Measurements from ENCODE around the gene SESN1.

SESN1 gene

GRCh38 chr6:109060571-109060970 is 34.1 kb downstream of the SESN1 start:
- DNase-seq (ENCODE audit: low spot score): no peak

- no peak for DNase-seq (ENCODE audit: low spot score)
Observed at GRCh38 chr6:109059571-109060021, 35.0 kb downstream of the SESN1 start.

GRCh38 chr6:109059153-109059552 is 35.5 kb downstream of the SESN1 start:
- no peak for DNase-seq (ENCODE audit: low spot score)

- no peak for DNase-seq (ENCODE audit: low spot score)
Observed at GRCh38 chr6:109058620-109059019, 36.0 kb downstream of the SESN1 start.

- DNase-seq (ENCODE audit: low spot score): no peak
Observed at GRCh38 chr6:109056661-109057060, 38.0 kb downstream of the SESN1 start.

GRCh38 chr6:109055771-109056235 is 38.8 kb downstream of the SESN1 start:
- DNase-seq (ENCODE audit: low spot score): peak; percentile 41

GRCh38 chr6:109053336-109053735 is 41.3 kb downstream of the SESN1 start:
- DNase-seq (ENCODE audit: low spot score): no peak

GRCh38 chr6:109052852-109053251 is 41.8 kb downstream of the SESN1 start:
- no peak for DNase-seq (ENCODE audit: low spot score)

GRCh38 chr6:109052018-109052651 is 42.5 kb downstream of the SESN1 start:
- DNase-seq (ENCODE audit: low spot score): no peak

GRCh38 chr6:109051301-109052017 is 43.2 kb downstream of the SESN1 start:
- no peak for DNase-seq (ENCODE audit: low spot score)

GRCh38 chr6:109050447-109051102 is 44.1 kb downstream of the SESN1 start:
- no peak for DNase-seq (ENCODE audit: low spot score)

GRCh38 chr6:109050012-109050411 is 44.6 kb downstream of the SESN1 start:
- DNase-seq (ENCODE audit: low spot score): no peak

GRCh38 chr6:109048670-109049415 is 45.8 kb downstream of the SESN1 start:
- DNase-seq (ENCODE audit: low spot score): no peak

GRCh38 chr6:109048176-109048575 is 46.5 kb downstream of the SESN1 start:
- DNase-seq (ENCODE audit: low spot score): no peak

GRCh38 chr6:109045493-109045892 is 49.2 kb downstream of the SESN1 start:
- DNase-seq (ENCODE audit: low spot score): no peak

GRCh38 chr6:109039795-109040194 is 54.9 kb downstream of the SESN1 start:
- no peak for DNase-seq (ENCODE audit: low spot score)

GRCh38 chr6:109038837-109039398 is 55.7 kb downstream of the SESN1 start:
- DNase-seq (ENCODE audit: low spot score): no peak

- no peak for DNase-seq (ENCODE audit: low spot score)
Observed at GRCh38 chr6:109036574-109037294, 57.9 kb downstream of the SESN1 start.

- DNase-seq (ENCODE audit: low spot score): peak; percentile 17
Observed at GRCh38 chr6:109034526-109034925, 60.1 kb downstream of the SESN1 start.

- DNase-seq (ENCODE audit: low spot score): no peak
Observed at GRCh38 chr6:109033655-109034054, 61.0 kb downstream of the SESN1 start.

- no peak for DNase-seq (ENCODE audit: low spot score)
Observed at GRCh38 chr6:109031416-109031815, 63.2 kb downstream of the SESN1 start.

All from AG08395 (cell line).